Right atrium auricular region (tissue), 2 donors: ENCODE measurements around the gene TTC7B. TPM values are rescaled to one million over a fixed set of nuclear protein-coding genes. Genes with fewer than 3 reads are reported as not detected.

Experiments used
- DNase-seq: peaks from one replicate; pipeline ENCODE4 v3.0.0-alpha.2; 2019; ENCODE audit warnings: low spot score
- H3K27ac ChIP-seq, 2 donors: fragments of 200-600 bp; sonication (generic); 1 replicate in 1 of 2; 2 replicates in 1 of 2; pipeline ENCODE4 v1.5.1; 2016 to 2019
- H3K27me3 ChIP-seq, 2 donors: fragments of 200-600 bp; sonication (generic); one replicate each; pipeline versions ENCODE4 v1.5.1 to v1.6.0; 2017 to 2019
- H3K36me3 ChIP-seq: fragments of 200-600 bp; sonication (generic); one replicate; pipeline ENCODE4 v1.5.1; 2016
- H3K4me1 ChIP-seq, 2 donors: fragments of 200-600 bp; sonication (generic); one replicate each; pipeline versions ENCODE4 v1.5.1 to v1.6.0; 2017 to 2019
- H3K4me3 ChIP-seq, 2 donors: fragments of 200-600 bp; sonication (generic); 1 replicate in 1 of 2; 2 replicates in 1 of 2; pipeline ENCODE4 v1.5.1; 2017 to 2019; ENCODE audit warnings: mild to moderate bottlenecking in 1 of 2, moderate library complexity in 1 of 2
- H3K9me3 ChIP-seq, 2 donors: fragments of 200-600 bp; sonication (generic); one replicate each; pipeline ENCODE4 v1.5.1; 2019
- CTCF ChIP-seq, 2 donors: fragments of 200-600 bp; sonication (generic); IDR thresholded peaks; one replicate each; pipeline ENCODE4 v1.5.1; 2019; ENCODE audit warnings: antibody characterized with exemption in 2 of 2
- total RNA-seq, 2 donors: library from RNA; depleted of rRNA; stranded (reverse); fragments of >200 nt; gene quantifications; one replicate each; pipeline ENCODE4 v1.1.0, GENCODE V29; 2016

The TTC7B gene
- total RNA-seq, 2 donors from 2014 or later = 45.5 to 57.3 TPM

DNA sequence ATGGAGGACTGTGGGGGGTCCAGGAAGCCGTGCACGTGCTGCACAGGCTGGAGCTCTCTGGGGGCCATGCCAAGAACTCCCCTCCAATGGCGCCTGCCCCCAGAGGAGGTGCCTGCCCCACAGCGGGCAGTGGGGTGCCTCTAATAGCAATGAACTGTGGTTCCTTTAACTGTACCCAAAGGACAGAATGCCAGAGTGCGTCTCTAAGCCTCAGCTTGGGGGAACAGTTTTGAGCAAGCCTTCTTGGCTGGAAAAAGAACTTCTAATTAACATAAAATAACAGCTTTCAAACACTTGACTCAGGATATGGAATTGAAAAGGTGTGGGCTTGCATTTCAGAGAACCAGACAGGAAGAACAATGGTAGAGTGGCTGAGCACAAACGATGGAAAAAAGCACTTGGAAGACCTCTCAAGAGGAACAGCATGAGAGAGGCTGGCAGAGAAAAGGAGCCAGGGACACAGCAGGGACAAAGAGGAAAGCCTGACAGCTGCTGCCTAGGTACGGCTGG is 195.6 kb downstream of the TTC7B start:
- Histone ChIP-seq H3K4me1 (peaks cover 0 to 35% of the 10 kb centered on the region in 2 donors), H3K4me3 (no peak overlapping the region)

GRCh38 chr14:90619911-90620310 is 196.3 kb downstream of the TTC7B start:
- no peaks in the 10 kb centered on the region for H3K9me3 ChIP-seq
- no peaks in the 10 kb centered on the region for H3K36me3 ChIP-seq
- H3K4me1 ChIP-seq = peaks cover 0 to 30% of the 10 kb centered on the region in 2 donors
- TF ChIP-seq CTCF (IDR thresholded peaks at IDR 0.05) = no peak
- H3K27me3 ChIP-seq = no peaks in the 10 kb centered on the region
- no peak overlapping the region for H3K4me3 ChIP-seq
- DNase-seq = peak; percentile 34
- no peak overlapping the region for H3K27ac ChIP-seq

More for the DNA sequence above, 195.6 kb downstream of the TTC7B start:
- H3K9me3 ChIP-seq = no peaks in the 10 kb centered on the region
- H3K27me3 ChIP-seq = no peaks in the 10 kb centered on the region
- DNase-seq = peak; percentile 26
- no peak for TF ChIP-seq CTCF (IDR thresholded peaks at IDR 0.05)
- H3K27ac ChIP-seq = no peak overlapping the region
- H3K36me3 ChIP-seq = no peaks in the 10 kb centered on the region

DNA sequence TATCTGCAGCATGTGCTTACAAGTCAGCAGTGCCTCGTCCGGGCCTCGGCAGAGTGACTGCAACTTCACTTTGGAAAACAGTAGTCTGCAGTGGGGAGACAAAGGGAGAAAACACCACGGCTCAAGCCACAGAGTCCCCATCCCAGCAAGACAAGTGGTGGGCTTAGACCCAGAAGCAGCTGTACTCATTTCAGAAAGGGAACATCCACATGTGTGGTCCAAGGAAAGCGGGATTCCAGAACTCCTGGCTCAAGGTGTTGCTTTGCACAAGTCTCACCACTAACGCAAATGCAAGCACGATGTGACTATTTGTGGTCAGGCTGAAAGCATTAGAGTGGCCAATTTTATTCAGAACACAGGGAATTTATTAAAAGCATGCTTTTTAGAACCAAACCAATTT is 198.3 kb downstream of the TTC7B start:
- TF ChIP-seq CTCF (IDR thresholded peaks at IDR 0.05) = no peak
- no peak overlapping the region for H3K27ac ChIP-seq

GRCh38 chr14:90616881-90617280 is 199.3 kb downstream of the TTC7B start:
- Histone ChIP-seq H3K27me3 (no peaks in the 10 kb centered on the region), H3K4me1 (peaks cover 0 to 33% of the 10 kb centered on the region in 2 donors), H3K27ac (no peak overlapping the region), H3K4me3 (no peak overlapping the region), H3K9me3 (no peaks in the 10 kb centered on the region), H3K36me3 (no peaks in the 10 kb centered on the region)
- DNase-seq = no peak
- no peak for TF ChIP-seq CTCF (IDR thresholded peaks at IDR 0.05)

More for the DNA sequence above, 198.3 kb downstream of the TTC7B start:
- Histone ChIP-seq H3K9me3 (no peaks in the 10 kb centered on the region), H3K27me3 (no peaks in the 10 kb centered on the region), H3K4me1 (peaks cover 0 to 22% of the 10 kb centered on the region in 2 donors), H3K4me3 (no peak overlapping the region), H3K36me3 (no peaks in the 10 kb centered on the region)
- peak; percentile 57 for DNase-seq

- no peaks in the 10 kb centered on the region for H3K36me3 ChIP-seq
Observed at GRCh38 chr14:90616313-90616712, 199.9 kb downstream of the TTC7B start.

More at GRCh38 chr14:90616313-90616712, 199.9 kb downstream of the TTC7B start:
- no peak for TF ChIP-seq CTCF (IDR thresholded peaks at IDR 0.05)
- H3K4me1 ChIP-seq = peaks cover 0 to 38% of the 10 kb centered on the region in 2 donors
- peak overlapping the region in 1 of 2 donors; percentile 10 for H3K27ac ChIP-seq
- DNase-seq = no peak
- H3K9me3 ChIP-seq = no peaks in the 10 kb centered on the region
- no peak overlapping the region for H3K4me3 ChIP-seq
- H3K27me3 ChIP-seq = no peaks in the 10 kb centered on the region
